ENCODE measurements around the gene MAP3K3.

MAP3K3 gene

DNA sequence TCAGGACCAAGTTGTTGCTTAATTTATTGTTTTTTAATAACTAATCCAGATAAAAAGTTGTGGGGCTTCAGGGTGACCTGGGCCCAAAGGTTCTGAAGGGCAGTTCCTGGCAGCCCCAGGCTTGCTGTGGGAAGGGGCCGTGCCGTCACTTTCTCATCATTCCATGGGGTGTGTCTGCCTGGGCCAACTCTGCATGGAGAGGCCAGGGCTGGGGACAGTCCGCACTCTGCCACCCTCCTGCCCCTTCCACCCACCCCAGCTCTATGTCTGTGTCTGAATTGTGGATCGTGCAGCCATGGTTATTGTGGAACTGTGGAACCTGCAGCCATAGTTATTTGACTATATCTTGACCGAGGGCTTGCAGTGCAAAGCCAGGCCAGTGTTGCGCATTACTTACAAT lies 73.7 kb downstream of the MAP3K3 start:
- DNase-seq: no peak

DNA sequence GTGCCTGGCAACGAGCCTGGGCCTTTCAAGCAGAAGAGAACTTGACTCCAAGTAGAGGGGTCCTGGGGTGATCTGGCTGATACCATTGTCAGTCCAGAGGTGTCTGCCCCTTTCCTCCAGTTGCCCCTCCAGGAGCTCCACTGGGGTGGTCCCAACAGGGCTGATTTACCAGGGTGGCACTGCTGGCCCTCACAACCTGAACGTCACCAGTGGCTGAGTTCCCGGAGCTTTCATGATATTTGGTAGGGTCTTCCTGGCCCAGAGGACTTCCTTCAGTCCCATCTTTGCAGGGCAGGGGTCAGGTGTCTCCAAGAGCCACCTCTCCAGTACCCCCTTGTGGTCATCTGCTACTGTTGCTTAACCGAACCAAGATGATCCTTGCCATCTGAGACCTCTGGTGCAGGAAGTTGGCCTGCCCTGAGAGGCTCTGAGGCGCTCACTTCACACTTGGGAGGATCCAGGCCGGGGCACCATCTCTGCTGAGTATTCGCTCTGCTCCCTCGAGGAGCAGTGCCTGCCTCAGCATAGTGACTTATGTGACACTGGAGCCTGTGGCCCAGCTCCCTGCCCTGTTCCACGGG lies 74.3 kb downstream of the MAP3K3 start:
- DNase-seq: no peak

DNA sequence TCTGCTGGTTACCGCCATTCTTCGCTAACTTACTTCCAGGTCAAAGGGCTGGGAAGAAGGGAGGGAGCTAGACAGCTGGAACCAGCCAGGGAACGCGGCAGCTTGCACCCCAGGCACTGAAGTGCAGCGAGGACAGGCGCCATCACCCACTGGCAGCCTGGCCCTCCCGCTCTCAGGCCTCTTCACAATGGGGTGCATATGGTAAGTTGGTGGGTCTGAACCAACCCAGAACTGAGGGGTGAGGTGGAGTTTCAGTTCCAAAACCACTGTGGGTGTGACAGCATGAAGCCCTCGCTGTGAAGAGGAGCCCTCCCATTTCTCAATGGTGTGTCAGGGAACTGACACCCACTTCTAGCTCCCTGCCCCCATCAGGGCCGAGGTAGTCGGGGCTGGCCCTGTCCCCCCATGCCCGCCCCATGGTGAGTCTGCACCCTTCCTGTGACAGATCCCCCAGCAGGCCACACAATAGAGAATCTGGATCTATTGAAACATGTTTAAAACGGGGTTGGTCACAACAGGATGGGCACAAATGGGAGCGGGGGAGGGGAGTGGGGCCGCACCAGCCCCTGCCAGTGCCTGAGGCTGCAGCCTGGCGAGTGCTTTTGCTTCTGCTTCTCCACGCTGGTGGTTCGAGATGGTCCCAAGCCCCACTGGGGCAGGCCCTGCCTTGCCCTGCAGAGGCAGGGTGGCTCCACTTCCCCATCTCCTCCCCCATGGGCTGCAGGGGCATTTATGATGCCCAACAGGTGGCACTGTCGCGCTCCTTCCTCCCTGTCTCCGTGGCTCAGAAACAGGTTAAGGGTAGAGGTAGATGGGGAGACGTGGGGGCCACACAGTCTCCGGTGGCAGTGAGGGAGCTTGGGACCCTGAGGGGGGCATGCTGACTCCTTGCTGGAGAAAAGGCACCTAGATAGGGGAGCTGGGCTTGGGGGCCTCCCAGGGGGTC lies 75.4 kb downstream of the MAP3K3 start:
- no peak for DNase-seq

DNA sequence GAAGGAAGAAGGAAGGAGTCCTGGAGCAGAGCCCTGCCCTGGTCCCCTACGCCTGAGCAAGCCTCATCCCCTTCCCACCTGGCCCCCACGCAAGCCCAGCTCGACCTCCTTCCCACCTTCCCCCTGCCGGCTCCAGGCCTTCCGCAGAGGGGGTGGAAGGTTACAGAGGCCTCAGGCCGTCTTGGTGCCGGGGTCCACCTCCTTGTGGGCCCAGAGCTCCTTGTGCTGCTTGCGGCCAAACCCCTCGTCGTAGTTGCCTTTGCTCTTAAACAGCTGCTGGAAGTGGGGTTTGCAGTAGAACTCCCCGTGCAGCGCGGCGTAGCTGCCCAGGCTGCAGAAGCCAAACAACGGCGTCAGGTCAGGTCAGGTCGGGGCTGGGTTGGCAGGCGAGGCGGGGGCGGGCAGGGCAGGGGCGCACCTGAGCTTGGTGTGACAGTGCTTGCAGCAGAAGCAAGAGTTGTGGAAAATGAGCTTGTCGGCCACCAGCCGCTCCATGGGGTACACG lies 76.2 kb downstream of the MAP3K3 start:
- no peak for DNase-seq

DNA sequence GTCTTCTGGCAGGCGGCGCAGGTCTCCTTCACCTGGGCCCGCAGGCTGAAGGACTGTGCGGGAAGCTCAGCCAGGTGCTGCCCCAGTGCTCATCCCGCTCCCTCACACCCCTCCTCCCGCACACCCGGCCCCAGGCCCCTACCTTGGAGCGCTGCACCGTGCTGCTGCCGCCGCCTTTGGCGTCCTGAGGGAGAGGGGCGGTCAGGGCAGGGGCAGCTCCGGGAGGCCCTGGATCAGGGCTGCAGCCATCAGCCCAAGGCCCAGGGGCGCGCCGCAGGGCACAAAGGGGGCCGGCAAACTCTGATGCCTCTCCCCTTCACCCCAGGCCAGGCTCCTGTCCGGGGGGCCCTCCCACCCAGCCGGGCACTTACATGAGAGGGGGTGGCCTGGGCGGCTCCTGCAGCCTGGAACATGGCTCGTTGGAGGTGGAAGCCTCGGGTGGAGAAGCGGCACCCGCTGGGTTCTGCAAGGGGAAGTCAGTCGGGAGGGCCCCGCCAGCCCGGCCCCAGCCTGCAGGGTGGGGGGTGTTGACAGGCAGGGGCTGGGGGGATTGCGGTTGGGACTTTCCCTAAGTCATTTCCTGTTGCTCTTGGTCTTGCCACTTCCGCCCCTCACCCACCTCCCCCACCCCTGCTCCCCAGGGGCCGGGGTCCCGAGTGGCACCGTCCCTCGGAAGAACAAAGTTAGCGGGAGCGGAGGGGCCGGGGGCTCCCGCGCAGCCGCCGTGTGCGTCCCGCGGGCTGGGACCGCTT lies 76.8 kb downstream of the MAP3K3 start:
- DNase-seq: no peak

DNA sequence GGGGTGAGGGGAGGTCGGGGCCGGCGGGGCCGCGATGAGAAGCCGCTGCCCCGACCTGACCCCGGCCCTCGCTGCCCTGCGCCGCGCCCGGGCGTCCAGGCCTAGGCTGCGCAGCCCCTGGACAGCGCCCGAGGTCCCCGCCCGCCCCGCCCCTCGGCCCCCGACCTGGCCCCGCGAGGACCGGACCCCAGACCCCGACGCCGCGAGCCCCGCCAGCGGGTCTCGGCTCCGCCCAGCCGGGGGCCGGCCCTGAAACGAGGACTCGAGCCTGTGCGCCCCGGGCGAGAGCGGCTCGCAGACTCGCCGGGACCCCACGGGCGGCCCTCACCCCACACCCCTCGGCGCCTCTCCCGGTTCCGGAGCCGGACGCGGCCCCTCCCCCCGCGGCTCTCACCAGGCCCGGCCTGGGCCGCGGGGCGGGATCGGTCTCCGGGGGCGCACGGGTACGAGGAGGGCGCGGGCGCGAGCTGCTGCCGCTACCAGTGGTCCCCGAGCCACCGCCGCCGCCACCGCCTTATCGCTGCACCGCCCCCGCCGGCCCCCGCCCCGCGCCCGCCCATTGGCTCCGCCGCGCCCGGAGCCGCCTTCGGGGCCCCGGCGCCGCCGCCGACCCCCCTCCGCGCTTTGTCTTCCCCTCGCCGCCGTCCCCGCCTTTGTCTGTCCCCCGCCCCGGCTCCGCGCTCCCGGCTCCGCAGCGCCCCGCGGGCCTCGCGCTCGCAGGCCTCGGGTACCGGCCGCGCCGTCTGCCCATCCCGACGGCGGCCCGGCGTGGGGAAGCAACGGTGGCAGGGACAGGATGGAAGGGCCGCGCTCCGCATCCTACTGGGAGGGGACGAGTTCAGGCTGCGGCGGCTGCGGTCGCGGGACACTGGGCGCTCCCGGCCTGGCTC lies 77.7 kb downstream of the MAP3K3 start, which contains the start of gene LIMD2:
LIMD2 (minus strand) TSS at position 488 of the 890 bp plus-strand sequence. CDS start 827 bp downstream, outside the sequence.
- no peak for DNase-seq

DNA sequence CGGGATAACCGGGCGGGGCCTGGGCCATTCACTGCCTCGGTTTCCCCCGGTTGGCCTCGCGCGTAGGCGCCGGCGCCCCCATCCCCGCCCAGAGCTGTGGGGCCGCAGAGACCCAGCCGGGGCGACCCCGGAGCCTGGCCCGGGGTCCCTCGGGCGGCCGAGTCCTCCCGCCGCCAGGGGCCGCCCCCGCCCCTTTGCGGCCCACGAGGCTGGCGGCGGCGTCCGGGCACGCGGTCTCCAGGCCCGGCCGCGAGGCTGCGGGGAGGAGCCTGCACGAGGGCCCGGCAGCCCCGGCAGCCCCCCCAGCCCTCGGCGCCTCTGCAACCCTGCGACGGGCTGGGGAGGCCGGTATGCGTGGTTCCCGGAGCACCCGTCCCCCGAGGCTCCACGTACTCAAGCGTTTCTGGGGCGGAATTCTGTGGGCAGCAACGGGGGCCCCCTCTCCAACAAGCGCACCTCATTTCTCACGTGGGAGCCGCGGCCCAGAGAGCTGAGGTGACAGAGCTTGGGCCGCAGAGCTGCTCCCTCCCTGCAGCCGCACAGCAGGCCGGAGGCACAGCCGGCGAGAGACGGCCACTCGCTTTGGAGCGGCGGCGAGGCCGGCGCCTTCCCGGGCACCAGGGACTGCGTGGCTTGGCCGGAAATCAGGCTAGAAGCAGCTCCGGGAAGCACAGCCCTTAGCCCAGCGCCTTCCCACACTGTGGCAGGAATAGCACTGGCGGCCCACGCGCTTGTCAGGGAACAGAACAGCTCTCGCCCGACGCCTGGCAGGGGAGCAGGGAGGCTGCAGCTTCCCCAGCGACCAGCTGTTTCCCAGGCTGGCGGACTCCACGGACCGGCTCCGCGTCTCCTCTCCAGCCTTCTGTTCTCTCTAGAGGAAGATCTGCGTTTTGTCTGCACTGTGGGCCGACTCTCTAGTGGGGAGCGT lies 78.6 kb downstream of the MAP3K3 start:
- no peak for DNase-seq

DNA sequence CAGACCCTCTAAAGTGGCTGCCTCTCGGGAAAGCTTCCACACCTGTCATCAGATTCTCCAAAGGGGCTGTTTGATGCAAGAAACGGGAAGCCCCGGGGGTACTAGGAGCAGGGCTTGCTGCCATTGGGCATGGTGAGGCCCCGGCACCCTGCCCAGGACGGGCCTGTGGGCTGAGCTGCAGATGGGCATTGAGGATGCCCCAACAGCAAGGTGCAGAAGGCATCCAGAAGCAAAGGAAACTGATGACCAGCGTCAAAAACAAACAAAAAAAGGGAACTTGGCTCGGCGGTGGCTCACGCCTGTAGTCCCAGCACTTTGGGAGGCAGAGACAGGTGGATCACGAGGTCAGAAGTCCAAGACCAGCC lies 79.2 kb downstream of the MAP3K3 start:
- no peak for DNase-seq

DNA sequence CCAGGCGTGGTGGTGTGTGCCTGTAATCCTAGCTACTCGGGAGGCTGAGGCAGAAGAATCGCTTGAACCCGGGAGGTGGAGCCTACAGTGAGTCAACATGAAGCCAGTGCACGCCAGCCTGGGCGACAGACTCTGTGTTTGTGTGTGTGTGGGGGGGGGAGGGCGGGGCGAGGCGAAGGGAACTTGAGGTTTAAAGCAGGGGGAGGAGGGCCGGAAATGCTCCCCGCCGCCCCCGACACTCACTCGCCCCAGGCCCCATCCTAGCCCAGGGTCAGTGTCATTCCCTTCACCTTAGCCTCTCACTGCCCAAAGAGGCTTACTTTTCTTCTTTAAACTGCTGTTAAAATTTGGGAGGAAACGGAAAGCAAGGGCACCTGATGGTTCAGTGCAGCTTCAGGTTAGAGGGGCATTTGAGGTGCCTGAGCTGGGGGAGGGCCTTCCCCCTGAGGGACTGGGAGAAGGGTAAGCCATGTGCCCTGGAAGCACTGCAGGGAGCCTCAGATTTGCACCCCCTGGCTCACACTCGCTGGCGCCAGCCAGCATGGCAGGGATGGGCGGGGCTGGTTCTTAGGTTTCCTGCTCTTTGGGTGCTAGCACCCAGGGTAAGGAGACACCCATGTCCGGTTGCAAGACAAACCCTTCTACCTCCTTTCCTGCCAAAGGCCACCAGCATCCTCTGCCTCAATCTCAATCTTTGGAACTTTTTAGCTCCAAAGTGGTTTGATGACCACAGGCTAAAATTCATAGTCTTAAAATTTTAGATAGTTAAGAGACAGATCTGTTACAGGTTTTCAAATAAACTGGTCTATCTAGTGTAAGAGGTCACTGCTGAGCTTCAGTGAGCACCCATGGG lies 79.9 kb downstream of the MAP3K3 start:
- DNase-seq: no peak

DNA sequence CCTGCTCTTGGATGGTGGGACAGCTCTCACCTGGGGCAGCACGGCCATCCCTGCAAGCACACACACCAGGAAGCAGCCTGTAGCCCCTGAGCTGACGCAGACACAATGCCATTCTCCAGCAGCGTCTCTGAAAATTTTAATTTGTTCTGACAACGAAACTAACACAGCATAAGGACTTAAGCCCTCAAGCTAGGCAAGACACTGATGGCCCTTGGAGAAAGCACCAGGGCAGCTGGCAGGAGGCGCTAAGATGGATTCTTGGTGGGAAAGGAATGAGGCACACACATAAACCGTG lies 80.5 kb downstream of the MAP3K3 start:
- DNase-seq: no peak

DNA sequence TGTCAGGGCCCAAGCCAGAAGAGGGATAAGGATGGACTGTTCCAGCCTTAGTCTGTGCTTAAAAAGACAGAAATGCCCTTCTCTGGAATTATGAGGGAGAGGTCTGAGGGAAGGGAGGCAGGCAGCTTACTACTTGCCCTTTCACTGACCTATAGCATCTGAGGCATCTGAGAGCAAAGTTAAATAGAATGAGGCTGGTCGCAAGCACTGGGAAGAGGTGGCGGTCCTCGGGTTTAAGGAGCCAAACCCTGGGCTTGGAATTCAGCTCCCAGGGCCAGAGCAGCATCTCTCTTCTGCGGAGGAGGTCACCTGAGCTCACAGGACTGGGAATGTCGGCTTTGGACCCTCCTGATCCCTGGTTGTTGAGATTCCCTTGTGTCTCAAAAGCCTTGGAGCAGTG lies 80.8 kb downstream of the MAP3K3 start:
- DNase-seq: no peak

DNA sequence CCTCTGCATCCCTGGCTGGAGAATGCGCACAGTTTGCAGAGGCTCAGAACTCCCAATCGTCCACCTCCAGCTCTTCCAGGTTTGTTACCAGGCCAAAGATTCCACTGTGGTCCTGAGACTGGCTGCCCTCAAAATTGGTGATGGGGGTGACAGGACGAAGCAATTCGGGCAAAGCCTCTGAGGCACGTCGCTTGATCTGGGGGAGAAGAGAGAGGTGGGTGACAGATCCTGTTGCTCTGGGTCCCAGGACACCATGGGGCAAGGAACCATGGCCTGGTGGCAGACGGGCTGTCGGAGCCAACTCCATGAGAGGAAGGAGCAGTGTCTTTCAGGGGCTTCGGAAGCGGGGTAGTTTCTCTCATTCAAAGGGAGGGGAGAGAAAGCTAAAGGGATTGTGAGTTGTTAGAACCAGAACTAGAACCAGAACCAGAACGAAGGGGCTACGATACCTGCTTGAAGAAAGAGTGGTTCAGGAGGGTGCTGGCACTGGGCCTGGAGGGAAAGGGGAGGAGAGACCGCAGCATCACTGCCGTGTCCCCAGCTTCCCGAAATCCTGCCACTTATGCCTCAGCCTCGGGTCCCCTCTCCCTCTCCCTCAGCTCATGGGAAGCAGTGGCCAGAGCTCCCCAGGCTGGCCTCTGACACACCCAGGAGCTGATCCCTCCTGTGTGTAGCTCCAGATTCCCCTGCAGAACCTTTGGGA lies 81.5 kb downstream of the MAP3K3 start:
- no peak for DNase-seq

DNA sequence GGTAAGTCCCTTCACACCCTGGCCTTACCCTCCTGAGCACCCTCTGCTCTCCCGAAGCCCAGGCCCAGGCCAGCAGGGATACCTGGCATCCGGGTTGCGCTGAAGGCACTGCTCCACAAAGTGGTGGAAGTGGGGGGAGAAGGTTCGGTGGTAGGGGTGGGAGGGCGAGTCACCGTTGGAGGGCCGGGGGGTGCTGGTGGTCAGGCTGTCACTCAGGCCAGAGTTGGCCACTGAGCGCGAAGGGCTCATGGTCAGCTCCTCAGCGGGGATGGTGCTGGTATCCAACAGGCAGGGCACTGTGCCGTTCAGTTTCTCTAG lies 82.0 kb downstream of the MAP3K3 start:
- no peak for DNase-seq

DNA sequence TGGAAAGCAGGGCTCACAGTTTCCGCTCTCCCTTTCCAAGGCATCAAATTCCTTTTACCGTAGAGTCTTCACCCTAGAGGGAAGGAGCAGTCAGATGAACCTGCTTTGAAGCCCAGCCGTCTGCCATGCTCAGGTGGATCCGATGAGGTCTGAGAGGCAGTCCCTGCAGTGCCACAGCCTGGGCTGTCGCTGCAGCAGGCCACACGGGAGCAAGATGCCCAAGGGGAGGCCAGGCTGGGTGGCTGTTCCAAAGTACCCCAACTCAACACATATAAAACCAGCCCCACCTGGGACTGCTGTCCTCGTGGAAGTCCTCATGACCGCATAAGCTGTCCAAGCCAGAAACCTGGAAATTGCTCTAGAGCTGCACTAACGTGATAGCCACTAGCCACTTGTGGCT lies 82.6 kb downstream of the MAP3K3 start:
- DNase-seq: no peak

DNA sequence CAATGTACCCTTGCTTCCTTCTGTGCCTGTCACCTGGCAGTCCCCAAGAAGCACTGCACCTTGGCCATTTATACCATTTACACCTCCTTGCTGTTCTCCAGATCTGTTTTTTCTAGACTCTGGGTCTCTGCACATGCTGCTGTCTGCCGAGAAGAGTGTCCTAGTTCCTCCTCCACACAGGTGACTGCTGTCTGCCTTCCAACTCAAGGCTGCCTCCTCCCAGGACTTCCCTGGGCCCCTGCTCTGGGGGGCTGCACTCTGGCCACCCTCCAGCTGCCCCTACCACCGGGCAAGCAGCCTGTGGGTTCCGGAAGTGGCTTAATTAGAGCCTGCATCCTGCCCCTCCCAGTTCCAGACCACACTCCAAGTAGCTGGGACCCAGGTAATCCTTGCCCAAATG lies 83.4 kb downstream of the MAP3K3 start:
- DNase-seq: no peak

DNA sequence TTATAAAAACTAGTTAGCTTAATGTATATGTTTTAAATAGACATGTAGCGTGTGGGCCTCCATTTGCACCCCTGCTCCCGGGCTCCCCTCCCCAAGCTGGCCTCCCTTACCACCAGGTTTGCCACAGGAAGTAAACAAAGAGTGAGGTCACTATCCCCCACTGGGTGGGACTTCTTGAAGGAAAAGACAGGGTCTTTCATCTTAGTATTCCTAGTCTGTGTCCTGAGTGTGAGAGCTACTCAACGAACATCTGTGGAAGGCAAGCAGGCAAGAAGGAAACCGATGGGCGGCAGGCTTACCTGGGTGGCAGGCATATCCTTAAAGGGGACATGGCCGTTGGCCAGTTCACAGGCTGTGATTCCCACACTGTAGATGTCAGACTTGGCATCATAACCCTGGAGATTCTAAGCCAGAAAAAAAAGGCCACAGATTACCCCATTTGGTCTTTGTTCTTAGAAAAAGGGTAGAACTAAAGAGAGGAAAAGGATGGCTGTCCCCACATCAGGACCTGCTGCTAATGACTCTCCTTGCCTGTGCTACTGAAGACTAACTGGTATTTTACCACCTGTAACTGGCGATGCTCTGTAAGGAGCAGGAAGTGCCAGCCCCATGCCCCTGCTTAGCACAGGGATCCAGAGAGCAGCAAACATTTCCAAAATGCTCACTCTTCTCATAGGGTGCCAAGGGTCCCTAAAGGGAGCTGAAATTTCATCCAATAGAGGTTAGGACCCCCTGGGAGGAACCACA lies 84.3 kb downstream of the MAP3K3 start:
- DNase-seq: no peak

DNA sequence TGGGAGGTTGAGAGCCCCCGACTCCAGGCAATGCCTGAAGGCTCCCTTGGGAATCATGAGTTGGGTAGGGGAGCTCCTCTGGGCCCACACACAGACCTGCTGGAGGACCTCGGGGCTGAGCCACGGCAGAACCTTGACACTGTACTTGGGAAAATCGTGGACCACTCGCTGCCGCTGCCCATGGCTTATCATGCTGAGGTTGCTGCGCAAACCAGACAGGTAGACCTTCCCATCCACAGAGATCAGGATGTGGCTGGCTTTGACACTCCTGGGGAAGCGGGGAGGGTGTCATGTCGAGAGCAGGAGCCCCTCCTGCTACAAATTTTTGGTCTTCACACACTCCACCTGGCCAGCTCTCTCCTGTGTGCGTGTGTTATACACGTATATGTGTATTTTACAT lies 84.9 kb downstream of the MAP3K3 start:
- DNase-seq: no peak

DNA sequence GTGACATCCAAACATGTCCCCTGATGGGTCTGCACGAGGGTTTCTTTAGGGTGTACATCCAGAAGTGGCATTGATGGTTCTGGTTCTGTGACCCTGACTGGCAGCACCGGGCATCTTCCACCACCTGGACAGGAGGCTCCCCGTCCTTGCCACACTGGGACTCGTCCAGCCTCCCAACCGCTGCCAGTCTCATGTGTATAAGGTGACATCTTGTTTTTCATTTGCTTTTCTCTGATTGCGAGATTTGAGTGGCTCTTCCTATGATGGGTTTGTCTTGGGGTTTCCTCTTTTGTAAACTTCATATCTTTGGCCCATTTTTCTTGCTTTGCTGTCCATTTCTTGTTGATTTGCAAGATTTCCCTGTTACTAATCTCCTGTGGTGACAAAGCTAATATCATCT lies 86.9 kb downstream of the MAP3K3 start:
- no peak for DNase-seq

DNA sequence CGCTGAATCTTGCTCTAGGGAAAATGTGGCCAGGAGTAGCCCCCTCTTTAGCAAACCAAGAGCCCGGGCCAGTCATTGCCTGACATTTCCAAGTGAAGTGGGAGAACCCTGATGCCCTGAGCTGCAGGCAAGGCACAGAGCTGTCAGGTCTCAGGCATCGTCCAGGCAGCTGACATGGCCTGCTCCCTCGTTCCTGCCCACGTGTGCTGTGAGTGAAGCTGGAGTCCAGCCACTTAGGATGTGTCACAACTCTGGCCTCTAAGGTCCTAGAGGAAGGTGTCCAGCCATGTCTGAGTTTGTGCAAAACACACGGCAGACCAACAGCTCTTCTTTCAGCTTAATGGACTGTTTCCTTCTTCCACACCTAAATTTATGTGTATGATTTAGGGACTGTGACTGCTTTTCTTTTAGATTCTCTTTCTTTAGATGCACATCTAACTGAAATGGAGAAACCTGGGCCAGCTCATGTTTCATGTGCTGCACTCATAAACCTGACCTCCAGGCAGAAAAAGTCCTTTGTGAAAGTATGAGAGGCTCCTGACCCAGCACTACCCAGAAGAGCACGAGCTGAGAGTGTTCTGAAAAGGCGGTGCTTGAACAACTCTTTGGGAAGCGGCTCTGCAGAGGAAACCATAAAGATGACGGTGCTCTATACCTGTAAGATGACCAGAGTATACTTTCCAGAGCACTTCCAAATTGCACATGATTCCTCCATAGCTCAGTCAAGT lies 92.5 kb downstream of the MAP3K3 start:
- no peak for DNase-seq

Data from DMS79 (cell line).